HUES64 (cell line): ENCODE measurements around the gene OGFOD3.
"Not testable (repeated sequence)": the region's sequence is repeated elsewhere in the genome, so short reads cannot be mapped to it uniquely, and the experiment has no call there.

Experiments used
- H3K27ac ChIP-seq: 2 replicates; pipeline ENCODE4 v1.7.0; 2013; ENCODE audit warnings: low read depth, low read length, inconsistent platforms
- H3K27me3 ChIP-seq: 2 replicates; pipeline ENCODE4 v1.6.1; 2013; ENCODE audit warnings: mild to moderate bottlenecking, low read length; ENCODE audit not compliant: insufficient read depth
- H3K36me3 ChIP-seq: 2 replicates; pipeline ENCODE4 v1.6.1; 2013; ENCODE audit warnings: mild to moderate bottlenecking, low read length; ENCODE audit not compliant: insufficient read depth
- H3K4me1 ChIP-seq: 2 replicates; pipeline ENCODE4 v1.6.1; 2013; ENCODE audit warnings: mild to moderate bottlenecking, low read length, moderate library complexity; ENCODE audit not compliant: insufficient read depth
- H3K4me3 ChIP-seq: 2 replicates; pipeline ENCODE4 v1.5.1; 2013; ENCODE audit warnings: mild to moderate bottlenecking, low read length, moderate library complexity
- H3K9ac ChIP-seq: 2 replicates; pipeline ENCODE4 v1.6.1; 2013; ENCODE audit warnings: mild to moderate bottlenecking, low read depth, low read length
- H3K9me3 ChIP-seq: 2 replicates; pipeline ENCODE4 v1.6.1; 2013; ENCODE audit warnings: low read depth, low read length; ENCODE audit not compliant: insufficient read depth
- WGBS: fragments of 150-250, 120-280 bp; methylation state at CpG from one replicate; pipeline ENCODE4 v1.1.7; 2013; ENCODE audit warnings: missing lambda C conversion rate; 5-methylcytosine and 5-hydroxymethylcytosine counted together

OGFOD3 gene

GRCh38 chr17:82412535-82413520 is 5.6 kb downstream of the OGFOD3 start:
- no peak overlapping the region for H3K9ac ChIP-seq
- no peaks in the 10 kb centered on the region for H3K27me3 ChIP-seq
- H3K4me1 ChIP-seq, result peaks cover 4% of the 10 kb centered on the region; the same call in 1 of the 2 replicates
- 93% methylated on average over 29 of the region's 29 CpGs for WGBS
- no peak overlapping the region for H3K4me3 ChIP-seq
- no peaks in the 10 kb centered on the region; the same call in 1 of the 2 replicates for H3K36me3 ChIP-seq
- H3K27ac ChIP-seq, result no peak overlapping the region
- no peaks in the 10 kb centered on the region for H3K9me3 ChIP-seq

GRCh38 chr17:82412081-82412480 is 6.3 kb downstream of the OGFOD3 start:
- not testable (repeated sequence) for H3K4me3 ChIP-seq, H3K9me3 ChIP-seq, H3K36me3 ChIP-seq, H3K4me1 ChIP-seq, H3K9ac ChIP-seq, H3K27me3 ChIP-seq, H3K27ac ChIP-seq
- 96% methylated on average over 16 of the region's 16 CpGs for WGBS

GRCh38 chr17:82411396-82412053 is 6.9 kb downstream of the OGFOD3 start:
- peaks cover 4% of the 10 kb centered on the region; the same call in 1 of the 2 replicates for H3K4me1 ChIP-seq
- no peak overlapping the region for H3K4me3 ChIP-seq
- H3K9ac ChIP-seq, result no peak overlapping the region
- 96% methylated on average over 24 of the region's 24 CpGs for WGBS
- no peaks in the 10 kb centered on the region; the same call in 1 of the 2 replicates for H3K36me3 ChIP-seq
- no peaks in the 10 kb centered on the region for H3K9me3 ChIP-seq
- no peaks in the 10 kb centered on the region for H3K27me3 ChIP-seq
- no peak overlapping the region for H3K27ac ChIP-seq

GRCh38 chr17:82410014-82410716 is 8.2 kb downstream of the OGFOD3 start:
- Histone ChIP-seq H3K27me3 (no peaks in the 10 kb centered on the region), H3K4me3 (no peak overlapping the region), H3K27ac (no peak overlapping the region), H3K36me3 (no peaks in the 10 kb centered on the region; the same call in 1 of the 2 replicates), H3K4me1 (peaks cover 3% of the 10 kb centered on the region; the same call in 1 of the 2 replicates), H3K9me3 (no peaks in the 10 kb centered on the region), H3K9ac (no peak overlapping the region)
- WGBS, result 93% methylated on average over 14 of the region's 14 CpGs

GRCh38 chr17:82408938-82409318 is 9.5 kb downstream of the OGFOD3 start:
- Histone ChIP-seq H3K27ac (no peak overlapping the region), H3K9me3 (no peaks in the 10 kb centered on the region), H3K9ac (no peak overlapping the region), H3K4me3 (no peak overlapping the region), H3K4me1 (no peaks in the 10 kb centered on the region), H3K36me3 (peaks cover under 1% of the 10 kb centered on the region; the same call in 1 of the 2 replicates), H3K27me3 (no peaks in the 10 kb centered on the region)
- 94% methylated on average over 21 of the region's 21 CpGs for WGBS

- Histone ChIP-seq H3K36me3 (peaks cover 5% of the 10 kb centered on the region), H3K27me3 (no peaks in the 10 kb centered on the region), H3K27ac (no peak overlapping the region), H3K4me1 (no peaks in the 10 kb centered on the region), H3K4me3 (no peak overlapping the region), H3K9ac (no peak overlapping the region), H3K9me3 (no peaks in the 10 kb centered on the region)
- 94% methylated on average over 15 of the region's 15 CpGs for WGBS
These were observed 10.0 kb downstream of the OGFOD3 start for GRCh38 chr17:82408288-82408937.

GRCh38 chr17:82407255-82407654 is 11.1 kb downstream of the OGFOD3 start:
- Histone ChIP-seq H3K9ac (no peak overlapping the region), H3K4me3 (no peak overlapping the region), H3K27me3 (no peaks in the 10 kb centered on the region), H3K36me3 (peaks cover 10% of the 10 kb centered on the region), H3K27ac (no peak overlapping the region), H3K9me3 (no peaks in the 10 kb centered on the region), H3K4me1 (no peaks in the 10 kb centered on the region)
- 94% methylated on average over 13 of the region's 13 CpGs for WGBS

- no peak overlapping the region for H3K9ac ChIP-seq
- H3K36me3 ChIP-seq, result peaks cover 10% of the 10 kb centered on the region
- H3K9me3 ChIP-seq, result no peaks in the 10 kb centered on the region
- 96% methylated on average over 14 of the region's 14 CpGs for WGBS
- no peaks in the 10 kb centered on the region for H3K27me3 ChIP-seq
- H3K27ac ChIP-seq, result no peak overlapping the region
- no peaks in the 10 kb centered on the region for H3K4me1 ChIP-seq
- no peak overlapping the region for H3K4me3 ChIP-seq
These were observed 12.2 kb downstream of the OGFOD3 start for GRCh38 chr17:82406131-82406671.

- no peaks in the 10 kb centered on the region for H3K27me3 ChIP-seq
- H3K36me3 ChIP-seq, result peaks cover 10% of the 10 kb centered on the region; the same call in 1 of the 2 replicates
- WGBS, result 95% methylated on average over 14 of the region's 14 CpGs
- H3K9me3 ChIP-seq, result no peaks in the 10 kb centered on the region
- no peak overlapping the region for H3K9ac ChIP-seq
- no peak overlapping the region for H3K4me3 ChIP-seq
- no peaks in the 10 kb centered on the region for H3K4me1 ChIP-seq
- no peak overlapping the region for H3K27ac ChIP-seq
These were observed 13.3 kb downstream of the OGFOD3 start for GRCh38 chr17:82405051-82405450.
